Liver (tissue), 9 donors: Measurements from ENCODE around the gene EFNB1. TPM values are rescaled to one million over a fixed set of nuclear protein-coding genes. Genes with fewer than 3 reads are reported as not detected.

Experiments used
- DNase-seq: peaks from one replicate; pipeline ENCODE4 v3.0.0-alpha.2; 2017; ENCODE audit warnings: low spot score
- H3K27ac ChIP-seq, 2 donors: one replicate each; pipeline ENCODE4 v1.7.0; 2013; ENCODE audit warnings: inconsistent platforms in 2 of 2, low read length in 2 of 2, control low read depth in 1 of 2, low read depth in 1 of 2, mild to moderate bottlenecking in 1 of 2
- H3K27me3 ChIP-seq, 4 donors: one replicate each; pipeline versions ENCODE4 v1.6.1 to v1.7.0; 2013; ENCODE audit warnings: low read length in 3 of 4, inconsistent platforms in 1 of 4, mild to moderate bottlenecking in 1 of 4, moderate library complexity in 1 of 4; ENCODE audit not compliant: control insufficient read depth in 4 of 4, insufficient read depth in 4 of 4
- H3K36me3 ChIP-seq, 4 donors: one replicate each; pipeline versions ENCODE4 v1.6.1 to v1.7.0; 2013; ENCODE audit warnings: low read length in 3 of 4, mild to moderate bottlenecking in 3 of 4, low read depth in 1 of 4, moderate library complexity in 1 of 4; ENCODE audit not compliant: control insufficient read depth in 4 of 4, insufficient read depth in 3 of 4
- H3K4me1 ChIP-seq, 4 donors: one replicate each; pipeline versions ENCODE4 v1.6.1 to v1.7.0; 2013; ENCODE audit warnings: low read length in 3 of 4, mild to moderate bottlenecking in 3 of 4, moderate library complexity in 1 of 4; ENCODE audit not compliant: control insufficient read depth in 4 of 4, insufficient read depth in 4 of 4
- H3K4me3 ChIP-seq, 3 donors: one replicate each; pipeline versions ENCODE4 v1.6.1 to v1.7.0; 2013; ENCODE audit warnings: low read length in 3 of 3, control low read depth in 1 of 3, low read depth in 1 of 3, mild to moderate bottlenecking in 1 of 3
- H3K9ac ChIP-seq, 2 donors: one replicate each; pipeline ENCODE4 v1.7.0; 2013; ENCODE audit warnings: low read length in 2 of 2, mild to moderate bottlenecking in 2 of 2, moderate library complexity in 2 of 2, control low read depth in 1 of 2, low read depth in 1 of 2
- H3K9me3 ChIP-seq, 4 donors: one replicate each; pipeline versions ENCODE4 v1.6.1 to v1.7.0; 2013; ENCODE audit warnings: low read length in 3 of 4; ENCODE audit not compliant: control insufficient read depth in 4 of 4
- EGR1 ChIP-seq, 2 donors: IDR thresholded peaks; 2 replicates each; pipeline ENCODE4 v1.6.1; 2016 to 2018; ENCODE audit warnings: antibody characterized with exemption in 2 of 2, low read depth in 2 of 2
- FOXA2 ChIP-seq: IDR thresholded peaks from 2 replicates; pipeline ENCODE4 v1.6.1; 2016; ENCODE audit warnings: antibody characterized with exemption
- GABPA ChIP-seq, 2 donors: IDR thresholded peaks in 1 of 2; conservative IDR thresholded peaks in 1 of 2; 2 replicates each; pipeline ENCODE4 v1.6.1; 2016; ENCODE audit warnings: antibody characterized with exemption in 2 of 2, mild to moderate bottlenecking in 1 of 2, moderate library complexity in 1 of 2
- HNF4A ChIP-seq, 2 donors: conservative IDR thresholded peaks; 2 replicates each; pipeline ENCODE4 v1.6.1; 2016; ENCODE audit warnings: antibody characterized with exemption in 2 of 2, mild to moderate bottlenecking in 2 of 2
- HNF4G ChIP-seq: IDR thresholded peaks from 2 replicates; pipeline ENCODE4 v1.6.1; 2016; ENCODE audit warnings: antibody characterized with exemption
- JUND ChIP-seq, 2 donors: IDR thresholded peaks; 2 replicates each; pipeline ENCODE4 v1.6.1; 2016; ENCODE audit warnings: antibody characterized with exemption in 2 of 2
- MAX ChIP-seq: IDR thresholded peaks from 2 replicates; pipeline ENCODE4 v1.6.1; 2016; ENCODE audit warnings: antibody characterized with exemption
- NR2F2 ChIP-seq: IDR thresholded peaks from 2 replicates; pipeline ENCODE4 v1.6.1; 2016; ENCODE audit warnings: antibody characterized with exemption
- RAD21 ChIP-seq, 2 donors: IDR thresholded peaks; 2 replicates each; pipeline ENCODE4 v1.6.1; 2016; ENCODE audit warnings: antibody characterized with exemption in 2 of 2, mild to moderate bottlenecking in 2 of 2
- RXRA ChIP-seq, 2 donors: IDR thresholded peaks; 2 replicates each; pipeline ENCODE4 v1.6.1; 2017 to 2018; ENCODE audit warnings: antibody characterized with exemption in 2 of 2, mild to moderate bottlenecking in 1 of 2
- SP1 ChIP-seq: IDR thresholded peaks from 2 replicates; pipeline ENCODE4 v1.6.1; 2018; ENCODE audit warnings: antibody characterized with exemption, mild to moderate bottlenecking
- TAF1 ChIP-seq: conservative IDR thresholded peaks from 2 replicates; pipeline ENCODE4 v1.6.1; 2016; ENCODE audit warnings: antibody characterized with exemption, mild to moderate bottlenecking
- YY1 ChIP-seq: IDR thresholded peaks from 2 replicates; pipeline ENCODE4 v1.6.1; 2016; ENCODE audit warnings: antibody characterized with exemption, mild to moderate bottlenecking
- ZBTB33 ChIP-seq: IDR thresholded peaks from 2 replicates; pipeline ENCODE4 v1.6.1; 2016; ENCODE audit warnings: antibody characterized with exemption
- WGBS: extraction: QIAGEN DNeasy Blood & Tissue Kit; methylation state at CpG from one replicate; pipeline ENCODE4 v1.1.7; 2013; 5-methylcytosine and 5-hydroxymethylcytosine counted together
- polyA plus RNA-seq, 2 donors: library from polyadenylated mRNA; stranded (reverse) in 1 of 2; unstranded in 1 of 2; fragments of 200-250 nt in 1 of 2; fragments of >200 nt in 1 of 2; fragmentation: Nextera tagmentation in 1 of 2; extraction: Ambion mirVana in 1 of 2; gene quantifications; one replicate each; pipeline versions ENCODE4 v1.2.1 to v1.2.3, GENCODE V29; 2013 to 2015
- total RNA-seq, 2 donors: library from RNA; depleted of rRNA; stranded (reverse); fragments of >200 nt; gene quantifications; one replicate each; pipeline ENCODE4 v1.2.3, GENCODE V29; 2014
- TF ChIP-seq, protein P1 (sequence below): IDR thresholded peaks from 2 replicates; pipeline ENCODE4 v1.6.1; 2016; ENCODE audit warnings: antibody characterized with exemption, mild to moderate bottlenecking
- TF ChIP-seq, protein P2 (sequence below): IDR thresholded peaks from 2 replicates; pipeline ENCODE4 v1.6.1; 2016; ENCODE audit warnings: antibody characterized with exemption
- donor health status: healthy.
- donor health status: healthy.
- donor health status: healthy.
- donor health status: healthy.
- donor health status: healthy.

EFNB1 gene
- total and polyA plus RNA-seq, 4 donors = 3.6 to 8.9 (median 8.1) TPM

GRCh38 chrX:68835104-68835442 lies 6.3 kb downstream of the EFNB1 start:
- TF ChIP-seq, protein P1, sequence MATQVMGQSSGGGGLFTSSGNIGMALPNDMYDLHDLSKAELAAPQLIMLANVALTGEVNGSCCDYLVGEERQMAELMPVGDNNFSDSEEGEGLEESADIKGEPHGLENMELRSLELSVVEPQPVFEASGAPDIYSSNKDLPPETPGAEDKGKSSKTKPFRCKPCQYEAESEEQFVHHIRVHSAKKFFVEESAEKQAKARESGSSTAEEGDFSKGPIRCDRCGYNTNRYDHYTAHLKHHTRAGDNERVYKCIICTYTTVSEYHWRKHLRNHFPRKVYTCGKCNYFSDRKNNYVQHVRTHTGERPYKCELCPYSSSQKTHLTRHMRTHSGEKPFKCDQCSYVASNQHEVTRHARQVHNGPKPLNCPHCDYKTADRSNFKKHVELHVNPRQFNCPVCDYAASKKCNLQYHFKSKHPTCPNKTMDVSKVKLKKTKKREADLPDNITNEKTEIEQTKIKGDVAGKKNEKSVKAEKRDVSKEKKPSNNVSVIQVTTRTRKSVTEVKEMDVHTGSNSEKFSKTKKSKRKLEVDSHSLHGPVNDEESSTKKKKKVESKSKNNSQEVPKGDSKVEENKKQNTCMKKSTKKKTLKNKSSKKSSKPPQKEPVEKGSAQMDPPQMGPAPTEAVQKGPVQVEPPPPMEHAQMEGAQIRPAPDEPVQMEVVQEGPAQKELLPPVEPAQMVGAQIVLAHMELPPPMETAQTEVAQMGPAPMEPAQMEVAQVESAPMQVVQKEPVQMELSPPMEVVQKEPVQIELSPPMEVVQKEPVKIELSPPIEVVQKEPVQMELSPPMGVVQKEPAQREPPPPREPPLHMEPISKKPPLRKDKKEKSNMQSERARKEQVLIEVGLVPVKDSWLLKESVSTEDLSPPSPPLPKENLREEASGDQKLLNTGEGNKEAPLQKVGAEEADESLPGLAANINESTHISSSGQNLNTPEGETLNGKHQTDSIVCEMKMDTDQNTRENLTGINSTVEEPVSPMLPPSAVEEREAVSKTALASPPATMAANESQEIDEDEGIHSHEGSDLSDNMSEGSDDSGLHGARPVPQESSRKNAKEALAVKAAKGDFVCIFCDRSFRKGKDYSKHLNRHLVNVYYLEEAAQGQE = no peak
- TF ChIP-seq FOXA2 = no peak
- TF ChIP-seq RAD21 (IDR thresholded peaks at IDR 0.05) = no peak
- no peak for TF ChIP-seq HNF4A (conservative IDR thresholded peaks at IDR 0.05)
- TF ChIP-seq NR2F2 = no peak
- no peak for TF ChIP-seq HNF4G
- TF ChIP-seq JUND (IDR thresholded peaks at IDR 0.05) = no peak
- no peak for TF ChIP-seq GABPA (IDR thresholded peaks at IDR 0.05 in 1 of 2, conservative IDR thresholded peaks at IDR 0.05 in 1 of 2)
- TF ChIP-seq, protein P2, sequence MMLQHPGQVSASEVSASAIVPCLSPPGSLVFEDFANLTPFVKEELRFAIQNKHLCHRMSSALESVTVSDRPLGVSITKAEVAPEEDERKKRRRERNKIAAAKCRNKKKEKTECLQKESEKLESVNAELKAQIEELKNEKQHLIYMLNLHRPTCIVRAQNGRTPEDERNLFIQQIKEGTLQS = no peak
- TF ChIP-seq YY1 = no peak
- no peak for TF ChIP-seq SP1
- TF ChIP-seq TAF1 = no peak
- no peak for TF ChIP-seq MAX
- Histone ChIP-seq H3K4me3 (no peak overlapping the region), H3K9me3 (no peaks in the 10 kb centered on the region), H3K36me3 (no peaks in the 10 kb centered on the region), H3K27me3 (no peaks in the 10 kb centered on the region), H3K27ac (no peak overlapping the region), H3K9ac (no peak overlapping the region), H3K4me1 (peaks cover 5 to 26% (median 9%) of the 10 kb centered on the region in 4 donors)
- WGBS = 91% methylated on average over 3 of the region's 3 CpGs
- no peak for DNase-seq

DNA sequence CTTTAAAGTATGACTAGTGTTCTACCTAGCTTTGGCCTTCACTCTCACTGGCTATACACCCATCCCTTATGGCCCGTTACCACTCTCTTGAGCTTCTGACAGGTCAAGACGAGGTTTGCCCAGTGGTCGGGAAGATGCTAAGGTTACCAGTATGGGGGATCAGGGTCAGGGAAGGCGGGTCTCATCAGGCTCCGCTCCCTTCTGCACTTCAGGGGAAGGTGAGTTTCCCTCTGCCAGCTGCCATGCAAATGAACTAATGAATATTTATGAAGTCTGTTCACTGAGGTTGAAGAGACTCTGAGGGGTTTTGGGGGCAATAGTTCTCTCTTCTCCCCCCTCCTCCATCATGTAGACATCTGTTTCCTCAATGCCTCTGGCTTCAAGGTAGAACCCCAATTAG lies 6.6 kb downstream of the EFNB1 start:
- Histone ChIP-seq H3K4me1 (peaks cover 5 to 26% (median 9%) of the 10 kb centered on the region in 4 donors), H3K36me3 (peaks cover 0 to 2% (median 0%) of the 10 kb centered on the region in 4 donors), H3K9me3 (no peaks in the 10 kb centered on the region), H3K9ac (no peak overlapping the region), H3K4me3 (no peak overlapping the region), H3K27ac (no peak overlapping the region), H3K27me3 (no peaks in the 10 kb centered on the region)
- DNase-seq = no peak
- TF ChIP-seq, protein P2 = no peak
- TF ChIP-seq RAD21 (IDR thresholded peaks at IDR 0.05) = no peak
- 92% methylated on average over 5 of the region's 5 CpGs for WGBS

DNA sequence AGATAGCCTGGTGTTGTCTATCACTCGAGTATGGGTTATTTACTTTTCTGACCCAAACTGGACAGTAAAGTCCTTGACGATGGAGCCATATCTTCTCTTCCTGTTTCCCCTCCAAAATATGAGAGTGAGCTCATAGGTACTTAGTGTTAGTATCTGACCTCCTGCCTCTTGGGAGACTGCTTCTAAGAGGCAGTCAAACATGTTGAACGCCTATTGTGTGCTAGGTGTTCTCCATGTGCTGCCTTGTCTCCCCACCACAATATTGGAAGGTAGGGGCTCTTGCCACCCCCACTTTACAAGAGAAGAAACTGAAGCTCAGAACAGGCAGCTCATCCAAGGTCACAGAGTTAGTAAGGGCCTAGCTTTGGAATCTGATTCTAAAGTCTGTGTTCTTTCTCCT lies 8.3 kb downstream of the EFNB1 start:
- H3K36me3 ChIP-seq = peaks cover 0 to 2% (median 0%) of the 10 kb centered on the region in 4 donors

More for the DNA sequence above, 8.3 kb downstream of the EFNB1 start:
- Histone ChIP-seq H3K27me3 (no peaks in the 10 kb centered on the region), H3K4me3 (no peak overlapping the region), H3K9ac (no peak overlapping the region), H3K9me3 (no peaks in the 10 kb centered on the region), H3K27ac (no peak overlapping the region), H3K4me1 (peaks cover 8 to 27% (median 15%) of the 10 kb centered on the region in 4 donors)
- WGBS = 80% methylated on average over 3 of the region's 3 CpGs
- TF ChIP-seq ZBTB33 (no peak), FOXA2 (no peak), NR2F2 (no peak), RXRA (IDR thresholded peaks at IDR 0.05) (no peak), EGR1 (IDR thresholded peaks at IDR 0.05; ENCODE audit: low read depth in 2 of 2) (no peak), TAF1 (no peak)
- TF ChIP-seq, protein P1 = no peak
- DNase-seq = no peak
